Endothelial cell of umbilical vein (primary cell): ENCODE measurements around the gene GALR2. TPM values are rescaled to one million over a fixed set of nuclear protein-coding genes. Genes with fewer than 3 reads are reported as not detected.

Experiments used
- BruUV-seq: library from RNA; stranded (reverse); fragments of 400-500 nt; replicated peaks from 2 replicates; lab custom pipeline; 2021; lab: Mats Ljungman, UMichigan
- CTCF ChIA-PET: fragments of 300-600, 350-600 bp; sonication (Branson Sonifier 250); formaldehyde crosslinking; loops from one replicate; lab custom pipeline; 2021; ENCODE audit warnings: antibody characterized with exemption, inconsistent platforms; lab: Charles Lee
- POLR2A ChIA-PET: fragments of 300-600, 350-600 bp; sonication (Branson Sonifier 250); formaldehyde crosslinking; loops from one replicate; lab custom pipeline; 2021; ENCODE audit warnings: antibody characterized with exemption, inconsistent platforms; lab: Charles Lee
- DNase-seq: peaks from one replicate; pipeline ENCODE4 v3.0.0-alpha.2; 2011; ENCODE audit warnings: low read depth, low spot score
- FAIRE-seq: peaks from 2 replicates; lab custom pipeline; 2011; peaks lifted over from hg19 to GRCh38; lab: Jason Lieb, UNC
- H2AFZ ChIP-seq: 2 replicates; pipeline ENCODE4 v1.6.0; 2012; ENCODE audit warnings: low read depth, low read length, control low read depth, inconsistent platforms
- H3K27ac ChIP-seq: 2 replicates; pipeline ENCODE4 v1.5.1; 2011; ENCODE audit warnings: low read depth, mild to moderate bottlenecking, control low read depth, low read length, moderate library complexity; ENCODE audit not compliant: insufficient read depth
- H3K27me3 ChIP-seq, 2 experiments: 2 replicates each; pipeline versions ENCODE4 v1.6.0 to v1.6.1; 2011; ENCODE audit warnings: low read length in 2 of 2, mixed read lengths in 1 of 2; ENCODE audit not compliant: control insufficient read depth in 2 of 2, insufficient read depth in 2 of 2
- H3K36me3 ChIP-seq, 2 experiments: 2 replicates in 1 of 2; 3 replicates in 1 of 2; pipeline ENCODE4 v1.5.1; 2011; ENCODE audit warnings: low read length in 2 of 2, mild to moderate bottlenecking in 1 of 2, moderate library complexity in 1 of 2; ENCODE audit not compliant: control insufficient read depth in 2 of 2, insufficient read depth in 2 of 2; ENCODE audit errors: extremely low read depth in 1 of 2
- H3K4me1 ChIP-seq: 3 replicates; pipeline ENCODE4 v1.5.1; 2011; ENCODE audit warnings: mild to moderate bottlenecking, low read length; ENCODE audit not compliant: control insufficient read depth, insufficient read depth; ENCODE audit errors: extremely low read depth
- H3K4me2 ChIP-seq: 2 replicates; pipeline ENCODE4 v1.6.1; 2011; ENCODE audit warnings: low read length, control low read depth, mixed read lengths; ENCODE audit not compliant: insufficient read depth
- H3K4me3 ChIP-seq, 3 experiments: fragments of 200-600 bp in 1 of 3; sonication (generic), shearing (Covaris generic) in 1 of 3; replicated peaks in 1 of 3; 2 replicates each; pipeline ENCODE4 v1.5.1; 2011 to 2016; ENCODE audit warnings: control low read depth in 3 of 3, low read length in 3 of 3, mild to moderate bottlenecking in 2 of 3, inconsistent platforms in 1 of 3, low read depth in 1 of 3, moderate library complexity in 1 of 3; ENCODE audit not compliant: insufficient read depth in 1 of 3
- H3K79me2 ChIP-seq: 2 replicates; pipeline ENCODE4 v1.6.0; 2012; ENCODE audit warnings: low read length, inconsistent platforms; ENCODE audit not compliant: control insufficient read depth, insufficient read depth
- H3K9ac ChIP-seq: replicated peaks from 2 replicates; pipeline ENCODE3; 2011; ENCODE audit warnings: low read length, control low read depth; ENCODE audit not compliant: insufficient read depth; ENCODE audit errors: extremely low read depth
- H3K9me1 ChIP-seq: replicated peaks from 3 replicates; pipeline ENCODE4 v1.6.0; 2011; ENCODE audit warnings: mild to moderate bottlenecking, low read length; ENCODE audit not compliant: control insufficient read depth, insufficient read depth; ENCODE audit errors: extremely low read depth
- H3K9me3 ChIP-seq: replicated peaks from 2 replicates; pipeline ENCODE4 v1.5.1; 2012; ENCODE audit warnings: low read length, inconsistent platforms; ENCODE audit not compliant: control insufficient read depth, insufficient read depth
- H4K20me1 ChIP-seq: replicated peaks from 2 replicates; pipeline ENCODE3; 2011; ENCODE audit warnings: mild to moderate bottlenecking, low read length; ENCODE audit not compliant: control insufficient read depth, insufficient read depth; ENCODE audit errors: extremely low read depth
- EZH2 ChIP-seq: IDR thresholded peaks from 2 replicates; pipeline ENCODE4 v1.6.1; 2012; ENCODE audit warnings: borderline replicate concordance, low read depth, mild to moderate bottlenecking, moderate library complexity, low read length, inconsistent platforms; ENCODE audit not compliant: severe bottlenecking
- FOS ChIP-seq: IDR thresholded peaks from 2 replicates; pipeline ENCODE4 v1.6.1; 2011; ENCODE audit warnings: mild to moderate bottlenecking, low read length, moderate library complexity, borderline replicate concordance; ENCODE audit not compliant: insufficient read depth
- GATA2 ChIP-seq: IDR thresholded peaks from 2 replicates; pipeline ENCODE4 v1.7.0; 2011; ENCODE audit warnings: low read depth, mild to moderate bottlenecking, moderate library complexity, mixed read lengths, low read length; ENCODE audit not compliant: insufficient read length, insufficient read depth
- JUN ChIP-seq: IDR thresholded peaks from 2 replicates; pipeline ENCODE4 v1.6.1; 2011; ENCODE audit warnings: borderline replicate concordance, low read depth; ENCODE audit not compliant: insufficient read length, insufficient read depth
- MYC ChIP-seq: IDR thresholded peaks from one replicate; pipeline ENCODE4 v1.6.1; 2011; ENCODE audit warnings: mild to moderate bottlenecking, low read depth, low read length
- POLR2A ChIP-seq: IDR thresholded peaks from 2 replicates; pipeline ENCODE4 v1.6.1; 2012; ENCODE audit warnings: low read depth, mild to moderate bottlenecking, control low read depth, low read length
- POLR2AphosphoS5 ChIP-seq: IDR thresholded peaks from 2 replicates; pipeline ENCODE4 v1.6.1; 2012; ENCODE audit warnings: low read depth, mild to moderate bottlenecking, control low read depth, low read length, moderate library complexity; ENCODE audit not compliant: insufficient read depth
- dilution Hi-C: fragments of 300-500 bp; cut with MboI; formaldehyde crosslinking; loops from one replicate; pipeline ENCODE4 v1.15.0; 2019; ENCODE audit warnings: low sequenced_read_pairs; ENCODE audit not compliant: extremely low pct_ligation_motif_present
- intact Hi-C: fragments of 100-400 bp; cut with micrococcal nuclease; formaldehyde crosslinking; loops from one replicate; pipeline ENCODE4 v1.10.0; 2022
- polyA plus RNA-seq, 4 experiments: library from polyadenylated mRNA; depleted of rRNA in 3 of 4; stranded (reverse) in 3 of 4; unstranded in 1 of 4; fragments of >200 nt; gene quantifications; 2 replicates each; pipeline versions ENCODE4 v1.2.1 to v1.2.3, GENCODE V29; 2011 to 2012; ENCODE audit warnings: missing spikeins in 1 of 4
- total RNA-seq: library from RNA; stranded (reverse); gene quantifications from 2 replicates; pipeline ENCODE4 v1.2.3, GENCODE V29; 2021
- TF ChIP-seq, protein P1 (sequence below), 2 donors: IDR thresholded peaks; 1 replicate in 1 of 2; 2 replicates in 1 of 2; pipeline ENCODE4 v1.5.1; 2011; ENCODE audit warnings: low read length in 2 of 2, mild to moderate bottlenecking in 2 of 2, moderate library complexity in 2 of 2, control low read depth in 1 of 2, inconsistent platforms in 1 of 2, low read depth in 1 of 2; ENCODE audit not compliant: insufficient read depth in 1 of 2; ENCODE audit errors: extremely low read depth in 1 of 2
- TF ChIP-seq, protein P2 (sequence below): IDR thresholded peaks from 2 replicates; pipeline ENCODE4 v1.6.1; 2011; ENCODE audit not compliant: insufficient read depth, insufficient read length

Gene GALR2
- total and polyA plus RNA-seq, 2 donors (not counting 3 experiments of a cell fraction or from before 2014, with no cell fraction given): 0.47 TPM; not detected in 1

DNA sequence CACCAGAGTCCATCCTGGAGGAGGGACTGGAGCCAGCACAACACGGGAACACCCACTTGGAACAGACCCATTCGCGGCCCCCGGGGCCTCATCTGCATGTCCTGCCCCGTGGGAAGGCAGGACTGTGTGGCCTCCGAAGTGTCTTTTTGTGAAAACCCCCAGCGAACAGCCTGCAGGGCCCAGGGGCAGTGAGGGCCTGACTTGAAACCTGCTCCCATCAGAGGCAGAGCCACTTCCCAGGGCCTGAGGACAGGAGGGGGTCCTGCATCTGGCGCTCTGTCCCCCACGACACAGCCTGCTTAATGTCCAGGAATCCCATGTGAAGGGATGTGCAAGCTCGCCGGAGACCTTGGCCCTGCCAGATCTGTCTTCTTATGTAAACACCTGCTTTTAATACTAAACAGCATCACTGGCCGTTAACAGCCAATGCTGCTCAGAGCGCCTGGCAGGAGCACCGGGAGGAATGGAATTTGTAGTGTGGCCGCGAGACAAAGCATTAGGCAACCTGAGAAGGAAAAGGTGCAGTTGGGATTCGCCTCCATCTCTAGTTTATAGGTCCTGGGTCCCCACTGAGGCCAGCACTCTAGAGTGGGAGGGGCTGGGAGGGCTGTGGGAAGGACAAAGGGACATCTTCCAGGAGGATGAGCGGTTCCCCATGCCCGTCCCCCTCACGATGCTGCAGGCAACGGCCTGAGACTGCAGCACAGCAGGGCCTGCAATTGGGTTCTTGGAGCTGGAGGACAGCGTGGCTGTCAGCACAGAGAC is 37.9 kb upstream of the GALR2 start:
- H3K4me3 ChIP-seq: no peak overlapping the region
- FAIRE-seq (no peak), DNase-seq (no peak)
- no TSS peak for BruUV-seq
- no peaks in the 10 kb centered on the region for H3K27me3 ChIP-seq
- no peak overlapping the region for H3K4me2 ChIP-seq
- no peaks in the 10 kb centered on the region for H3K9me3 ChIP-seq
- H3K9ac ChIP-seq: no peak overlapping the region
- H3K27ac ChIP-seq: no peak overlapping the region
- peaks cover 15 to 26% of the 10 kb centered on the region in 2 experiments for H3K36me3 ChIP-seq
- intact Hi-C loops (no loop called here), dilution Hi-C loops (no loop called here)
- ChIA-PET CTCF (interaction anchor here (1.0 to 1.3 kb wide), 2 partner anchors 22 to 23 kb away, joined by 4 to 6 read pairs; no protein-coding TSS in a partner anchor), POLR2A (no interaction called here)
- TF ChIP-seq, protein P1, sequence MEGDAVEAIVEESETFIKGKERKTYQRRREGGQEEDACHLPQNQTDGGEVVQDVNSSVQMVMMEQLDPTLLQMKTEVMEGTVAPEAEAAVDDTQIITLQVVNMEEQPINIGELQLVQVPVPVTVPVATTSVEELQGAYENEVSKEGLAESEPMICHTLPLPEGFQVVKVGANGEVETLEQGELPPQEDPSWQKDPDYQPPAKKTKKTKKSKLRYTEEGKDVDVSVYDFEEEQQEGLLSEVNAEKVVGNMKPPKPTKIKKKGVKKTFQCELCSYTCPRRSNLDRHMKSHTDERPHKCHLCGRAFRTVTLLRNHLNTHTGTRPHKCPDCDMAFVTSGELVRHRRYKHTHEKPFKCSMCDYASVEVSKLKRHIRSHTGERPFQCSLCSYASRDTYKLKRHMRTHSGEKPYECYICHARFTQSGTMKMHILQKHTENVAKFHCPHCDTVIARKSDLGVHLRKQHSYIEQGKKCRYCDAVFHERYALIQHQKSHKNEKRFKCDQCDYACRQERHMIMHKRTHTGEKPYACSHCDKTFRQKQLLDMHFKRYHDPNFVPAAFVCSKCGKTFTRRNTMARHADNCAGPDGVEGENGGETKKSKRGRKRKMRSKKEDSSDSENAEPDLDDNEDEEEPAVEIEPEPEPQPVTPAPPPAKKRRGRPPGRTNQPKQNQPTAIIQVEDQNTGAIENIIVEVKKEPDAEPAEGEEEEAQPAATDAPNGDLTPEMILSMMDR (IDR thresholded peaks at IDR 0.05; ENCODE audit: extremely low read depth in 1 of 2, insufficient read depth in 1 of 2, low read depth in 1 of 2, low read length in 2 of 2): no peak
- TF ChIP-seq FOS (no peak), JUN (no peak), GATA2 (no peak), POLR2AphosphoS5 (no peak), EZH2 (no peak), MYC (no peak), POLR2A (no peak)
- TF ChIP-seq, protein P2, sequence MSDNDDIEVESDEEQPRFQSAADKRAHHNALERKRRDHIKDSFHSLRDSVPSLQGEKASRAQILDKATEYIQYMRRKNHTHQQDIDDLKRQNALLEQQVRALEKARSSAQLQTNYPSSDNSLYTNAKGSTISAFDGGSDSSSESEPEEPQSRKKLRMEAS: no peak
- H3K9me1 ChIP-seq: no peaks in the 10 kb centered on the region
- no peak overlapping the region for H2AFZ ChIP-seq
- no peaks in the 10 kb centered on the region for H3K79me2 ChIP-seq
- H3K4me1 ChIP-seq: peaks cover 5% of the 10 kb centered on the region
- H4K20me1 ChIP-seq: no peaks in the 10 kb centered on the region
